ENCODE data around the gene QKI.

The QKI gene

DNA sequence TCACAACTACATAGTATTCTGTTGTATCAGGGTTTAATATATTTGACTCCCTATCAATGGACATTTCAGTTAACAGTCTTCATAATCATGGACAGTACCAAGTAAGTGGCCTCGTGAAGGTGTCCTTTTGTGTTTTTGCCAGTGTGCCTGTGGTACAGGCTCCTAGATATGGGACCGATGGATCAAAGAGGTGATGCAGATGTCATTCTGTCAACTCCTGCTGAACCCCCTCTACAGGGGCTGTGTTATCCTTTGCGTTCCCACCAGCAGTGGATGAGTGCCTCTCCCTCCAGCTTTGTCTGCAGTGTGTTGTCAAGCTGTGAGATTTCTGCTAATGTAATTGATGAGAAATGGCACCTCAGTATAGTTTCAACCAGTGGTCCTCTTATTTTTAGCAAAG lies 210.7 kb downstream of the QKI start:
- H3K79me2 ChIP-seq (ENCODE audit: low read length), result no peaks in the 10 kb centered on the region
- no peak overlapping the region for H3K9ac ChIP-seq (ENCODE audit: low read length)
- H4K20me1 ChIP-seq (ENCODE audit: insufficient read depth, low read length), result no peaks in the 10 kb centered on the region
- no peak for DNase-seq
- TF ChIP-seq EZH2 (optimal IDR thresholded peaks at IDR 0.05; ENCODE audit: low read depth, low read length), result no peak
- TF ChIP-seq CTCF (IDR thresholded peaks at IDR 0.05; ENCODE audit: low read length), result no peak
- no peak for TF ChIP-seq EZH2phosphoT487 (IDR thresholded peaks at IDR 0.05; ENCODE audit: low read length)
- H3K27me3 ChIP-seq (replicated peaks; ENCODE audit: insufficient read depth, low read length), result no peaks in the 10 kb centered on the region
- no peak overlapping the region for H3K4me3 ChIP-seq (ENCODE audit: low read length)
- no peaks in the 10 kb centered on the region for H3K9me3 ChIP-seq (replicated peaks; ENCODE audit: insufficient read depth, low read length)
- no peaks in the 10 kb centered on the region for H3K9me2 ChIP-seq (replicated peaks; ENCODE audit: insufficient read depth, low read length)
- H3K4me1 ChIP-seq (ENCODE audit: low read length), result no peaks in the 10 kb centered on the region
- no peak overlapping the region for H3K4me2 ChIP-seq (ENCODE audit: low read depth, low read length)
- H3K27ac ChIP-seq (ENCODE audit: low read length), result no peak overlapping the region
- no peaks in the 10 kb centered on the region for H3K36me3 ChIP-seq (replicated peaks; ENCODE audit: insufficient read depth, low read length)
- H3F3A ChIP-seq (ENCODE audit: insufficient read depth, low read length), result no peaks in the 10 kb centered on the region
- H2AFZ ChIP-seq (ENCODE audit: low read length), result no peak overlapping the region

GRCh38 chr6:163626073-163626867 lies 211.8 kb downstream of the QKI start:
- Histone ChIP-seq H3K27me3 (replicated peaks; ENCODE audit: insufficient read depth, low read length) (no peaks in the 10 kb centered on the region), H3K4me1 (ENCODE audit: low read length) (no peaks in the 10 kb centered on the region), H3K4me3 (ENCODE audit: low read length) (no peak overlapping the region), H3K9me3 (replicated peaks; ENCODE audit: insufficient read depth, low read length) (no peaks in the 10 kb centered on the region), H2AFZ (ENCODE audit: low read length) (no peak overlapping the region), H3K36me3 (replicated peaks; ENCODE audit: insufficient read depth, low read length) (no peaks in the 10 kb centered on the region), H3K27ac (ENCODE audit: low read length) (no peak overlapping the region), H3F3A (ENCODE audit: insufficient read depth, low read length) (no peaks in the 10 kb centered on the region), H4K20me1 (ENCODE audit: insufficient read depth, low read length) (no peaks in the 10 kb centered on the region), H3K79me2 (ENCODE audit: low read length) (no peaks in the 10 kb centered on the region), H3K9ac (ENCODE audit: low read length) (no peak overlapping the region), H3K4me2 (ENCODE audit: low read depth, low read length) (no peak overlapping the region), H3K9me2 (replicated peaks; ENCODE audit: insufficient read depth, low read length) (no peaks in the 10 kb centered on the region)
- TF ChIP-seq EZH2phosphoT487 (IDR thresholded peaks at IDR 0.05; ENCODE audit: low read length), result no peak
- TF ChIP-seq EZH2 (optimal IDR thresholded peaks at IDR 0.05; ENCODE audit: low read depth, low read length), result no peak
- no peak for TF ChIP-seq CTCF (IDR thresholded peaks at IDR 0.05; ENCODE audit: low read length)
- DNase-seq, result no peak

DNA sequence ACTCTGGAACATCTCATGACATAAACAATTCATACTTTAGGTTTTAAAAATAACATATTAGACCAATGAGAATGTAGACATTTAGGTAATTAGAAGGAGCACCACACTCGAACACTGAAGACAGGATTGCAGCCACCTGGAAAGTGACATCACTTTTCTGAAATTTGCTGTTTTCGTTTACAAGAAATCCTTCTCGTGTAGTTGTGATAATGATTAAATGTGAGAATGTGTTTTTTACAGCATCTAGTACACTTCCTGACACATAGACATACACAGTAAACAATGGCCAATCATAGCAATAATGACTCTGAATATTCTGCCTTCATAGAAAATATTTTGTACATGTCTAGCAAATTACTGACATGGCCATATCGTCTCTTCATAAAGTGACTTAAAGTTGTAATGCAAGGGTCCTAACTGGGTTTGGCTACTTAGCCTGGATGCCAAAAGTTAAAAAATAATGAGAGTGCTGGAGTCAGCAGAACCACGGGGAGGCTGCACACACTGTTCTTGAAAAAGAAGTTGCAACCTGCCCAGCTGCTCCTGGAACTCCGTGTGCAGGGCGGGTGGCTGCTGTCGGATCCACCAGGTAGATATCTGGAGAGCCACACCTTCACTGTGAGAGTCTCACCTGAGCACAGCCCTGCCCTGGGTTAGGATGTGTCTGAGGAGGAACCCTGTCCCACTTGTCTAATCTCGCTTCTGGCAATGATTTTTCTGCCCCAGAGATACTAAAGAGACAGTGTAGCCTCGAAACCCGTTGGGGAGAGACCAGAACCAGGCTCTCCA lies 212.9 kb downstream of the QKI start:
- H3K27me3 ChIP-seq (replicated peaks; ENCODE audit: insufficient read depth, low read length), result no peaks in the 10 kb centered on the region
- peak overlapping the region; percentile 13; the same call in 1 of the 2 replicates for H3K27ac ChIP-seq (ENCODE audit: low read length)
- no peaks in the 10 kb centered on the region for H3F3A ChIP-seq (ENCODE audit: insufficient read depth, low read length)
- no peaks in the 10 kb centered on the region for H3K4me1 ChIP-seq (ENCODE audit: low read length)
- H3K4me2 ChIP-seq (ENCODE audit: low read depth, low read length), result no peak overlapping the region
- TF ChIP-seq CTCF (IDR thresholded peaks at IDR 0.05; ENCODE audit: low read length), result no peak
- TF ChIP-seq EZH2phosphoT487 (IDR thresholded peaks at IDR 0.05; ENCODE audit: low read length), result no peak
- TF ChIP-seq EZH2 (optimal IDR thresholded peaks at IDR 0.05; ENCODE audit: low read depth, low read length), result no peak
- H3K9me3 ChIP-seq (replicated peaks; ENCODE audit: insufficient read depth, low read length), result no peaks in the 10 kb centered on the region
- no peak for DNase-seq
- H3K4me3 ChIP-seq (ENCODE audit: low read length), result no peak overlapping the region
- H3K79me2 ChIP-seq (ENCODE audit: low read length), result no peaks in the 10 kb centered on the region
- H2AFZ ChIP-seq (ENCODE audit: low read length), result no peak overlapping the region
- no peaks in the 10 kb centered on the region for H3K36me3 ChIP-seq (replicated peaks; ENCODE audit: insufficient read depth, low read length)
- H3K9ac ChIP-seq (ENCODE audit: low read length), result no peak overlapping the region
- H3K9me2 ChIP-seq (replicated peaks; ENCODE audit: insufficient read depth, low read length), result no peaks in the 10 kb centered on the region
- H4K20me1 ChIP-seq (ENCODE audit: insufficient read depth, low read length), result no peaks in the 10 kb centered on the region

All from MM.1S (cell line).